ENCODE measurements around the gene SBF1.

DNA sequence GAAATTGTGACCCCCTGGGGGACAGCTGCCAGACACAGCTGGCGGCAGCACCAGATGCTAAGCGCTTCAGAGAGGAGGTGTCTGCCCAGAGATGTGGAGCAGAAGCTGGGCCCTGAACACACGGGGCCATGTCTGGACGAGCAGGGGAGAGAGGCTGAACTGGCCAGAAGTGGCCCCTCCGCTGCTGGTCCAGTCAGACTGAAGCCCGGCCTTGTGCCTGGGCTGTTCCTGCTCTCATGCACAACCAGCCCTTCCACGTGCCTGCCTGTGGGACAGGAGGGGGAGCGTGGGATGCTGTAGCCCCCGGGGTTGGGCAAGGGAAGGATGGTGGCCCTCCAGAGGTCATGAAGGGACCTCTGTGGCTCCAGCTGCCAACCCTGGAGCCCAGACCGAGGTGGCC, 8.3 kb upstream of the SBF1 start:
- TF ChIP-seq CTCF (conservative IDR thresholded peaks at IDR 0.05; ENCODE audit: low read depth, low read length) (no peak), EZH2 (IDR thresholded peaks at IDR 0.05; ENCODE audit: borderline replicate concordance, low read depth, low read length, poor library complexity, severe bottlenecking) (no peak)

All from A673 (cell line).